ENCODE results near the gene CES1.
"Not testable (repeated sequence)": the region's sequence is repeated elsewhere in the genome, so short reads cannot be mapped to it uniquely, and the experiment has no call there.

The CES1 gene

DNA sequence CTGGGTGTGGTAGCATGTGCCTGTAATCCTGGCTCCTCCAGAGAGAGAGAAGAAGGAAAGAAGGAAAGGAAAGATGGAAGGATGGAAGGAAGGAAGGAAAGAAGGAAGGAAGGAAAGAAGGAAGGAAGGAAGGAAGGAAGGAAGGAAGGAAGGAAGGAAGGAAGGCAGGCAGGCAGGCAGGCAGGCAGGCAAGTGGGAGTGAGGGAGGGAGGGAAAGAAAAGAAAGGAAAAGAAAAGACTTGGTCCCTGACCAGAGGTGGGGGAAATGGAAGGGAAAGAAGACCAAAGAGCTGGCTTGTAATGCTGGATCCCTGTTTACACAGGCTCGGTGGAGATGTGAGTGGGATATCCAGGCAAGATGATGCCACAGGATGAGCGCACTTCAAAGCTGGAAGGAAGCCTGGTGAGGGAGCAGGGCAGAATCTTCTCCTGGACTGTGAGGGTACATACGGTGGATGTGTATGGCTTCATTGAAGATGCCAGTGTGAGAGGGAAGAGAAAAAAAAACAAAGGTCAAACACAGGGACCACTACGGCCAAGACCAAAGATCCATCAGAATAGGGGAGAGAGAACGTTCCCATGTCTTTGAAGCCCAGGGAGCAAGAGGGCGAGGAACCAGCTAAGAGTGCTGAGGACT is 2.1 kb downstream of the CES1 start:
- no peak for DNase-seq

DNA sequence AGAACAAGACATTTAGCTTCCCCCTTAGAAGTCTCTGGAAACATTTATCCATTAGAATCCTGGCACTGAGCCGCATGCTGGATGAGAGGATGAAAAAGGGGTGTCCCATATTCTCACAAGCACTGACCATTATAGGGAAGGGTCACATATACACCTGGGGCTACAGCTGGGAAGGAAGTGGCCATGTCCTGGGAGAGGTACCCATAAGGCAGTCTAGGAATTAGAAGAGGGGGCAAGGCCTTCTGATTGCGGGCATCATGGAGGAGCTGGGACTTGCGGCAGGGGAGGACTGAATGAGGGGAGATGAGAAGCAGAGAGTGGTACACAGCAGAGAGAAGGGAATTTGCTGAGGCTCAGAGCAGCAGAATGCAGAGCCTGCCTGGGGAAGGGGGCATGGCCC is 3.7 kb downstream of the CES1 start:
- not testable (repeated sequence) for DNase-seq

DNA sequence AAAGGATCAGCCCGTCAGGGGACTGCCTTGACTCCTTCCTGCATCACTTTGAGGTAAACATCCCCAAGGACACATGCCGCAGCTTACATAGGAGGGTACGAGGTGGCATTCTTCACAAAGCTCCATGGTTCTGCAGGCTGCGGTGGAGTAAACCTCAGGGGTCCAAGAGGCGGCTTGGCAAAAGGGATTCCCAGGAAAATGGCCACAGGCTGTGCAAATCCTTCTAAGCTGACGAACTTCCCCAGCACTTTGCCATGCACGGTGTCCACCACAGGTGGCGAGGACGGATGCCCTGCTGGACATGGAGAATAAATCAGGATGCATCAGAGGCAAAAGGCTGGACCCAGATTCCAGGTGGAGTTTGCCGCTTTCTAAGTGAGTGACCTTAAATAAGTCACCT is 4.2 kb downstream of the CES1 start:
- no peak for DNase-seq

DNA sequence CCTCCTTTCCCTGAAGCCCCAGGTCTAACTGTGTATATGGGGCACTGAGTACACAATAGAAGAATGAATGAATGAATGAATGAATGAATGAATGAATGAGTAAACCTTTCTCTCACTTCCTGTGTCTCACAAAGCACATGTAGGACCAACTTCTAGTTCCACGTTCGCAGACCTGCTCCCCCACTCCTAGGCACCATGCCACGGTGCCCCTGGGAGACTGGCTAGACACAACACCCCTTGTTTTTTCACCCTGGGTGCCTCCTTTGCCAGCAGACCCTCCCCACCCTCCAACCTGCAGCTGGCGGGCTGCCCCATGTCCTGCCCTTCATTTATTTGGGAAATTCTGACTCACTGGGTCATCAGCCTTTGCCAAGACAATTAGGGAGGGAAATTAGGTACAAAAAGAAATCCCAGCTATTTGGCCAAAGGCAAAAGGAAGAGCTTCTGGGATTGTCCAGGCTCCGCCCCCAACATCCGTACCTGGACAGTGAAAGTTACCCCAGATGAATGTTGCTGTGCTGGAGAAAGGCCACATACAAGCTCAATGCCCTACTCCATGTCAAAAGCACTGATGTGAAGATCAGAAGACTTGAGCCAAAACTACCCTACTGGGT is 7.7 kb downstream of the CES1 start:
- no peak for DNase-seq

GRCh38 chr16:55824473-55825000 is 8.4 kb downstream of the CES1 start:
- no peak for DNase-seq

DNA sequence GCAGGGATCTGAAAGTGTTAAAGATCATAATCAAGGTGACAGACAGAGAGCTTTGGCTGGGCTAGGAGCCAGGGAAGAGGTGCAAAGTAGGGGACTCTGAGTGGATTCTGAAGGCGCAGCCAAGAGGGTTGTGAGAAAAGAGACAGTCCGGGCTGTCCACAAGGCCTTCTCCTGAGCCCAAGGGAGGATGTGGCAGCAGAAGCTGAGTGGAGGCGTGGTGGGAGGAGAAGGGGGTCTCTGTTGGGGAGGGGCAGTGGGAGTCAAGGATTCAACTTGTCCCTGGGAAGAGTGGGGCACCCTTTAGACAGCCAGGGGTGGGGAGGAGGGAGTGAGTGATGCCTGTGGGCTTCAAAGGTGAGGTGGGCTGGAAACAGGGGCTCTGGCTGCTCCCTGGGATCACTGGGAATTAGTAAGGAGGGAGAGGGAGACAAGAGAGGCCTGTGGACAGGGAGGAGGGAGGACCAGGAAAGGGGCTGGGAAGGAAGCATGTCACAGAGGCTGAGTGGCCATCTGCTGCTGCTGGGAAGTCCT is 10.6 kb downstream of the CES1 start:
- DNase-seq, result no peak

DNA sequence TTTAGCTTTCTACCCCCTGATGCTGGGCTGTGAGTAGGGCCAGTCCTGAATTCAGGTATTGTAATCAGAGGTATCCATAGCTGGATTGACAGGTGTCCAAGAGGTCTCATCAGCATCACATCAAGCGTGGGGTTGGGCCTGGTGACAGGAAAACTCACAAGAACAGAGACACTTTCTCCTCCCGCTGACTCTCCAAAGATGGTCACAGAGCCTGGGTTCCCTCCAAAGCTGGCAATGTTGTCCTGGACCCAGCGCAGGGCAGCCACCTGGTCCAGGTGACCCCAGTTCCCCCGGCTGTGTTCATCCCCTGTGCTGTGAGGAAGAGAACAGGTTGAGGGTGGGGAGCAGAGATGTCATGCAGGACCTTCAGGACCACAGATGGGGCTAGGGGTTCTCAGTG is 11.7 kb downstream of the CES1 start:
- DNase-seq, result no peak

- no peak for DNase-seq
Measured at GRCh38 chr16:55820615-55821014, 12.3 kb downstream of the CES1 start.

GRCh38 chr16:55817236-55817912 is 15.5 kb downstream of the CES1 start:
- DNase-seq, result no peak

DNA sequence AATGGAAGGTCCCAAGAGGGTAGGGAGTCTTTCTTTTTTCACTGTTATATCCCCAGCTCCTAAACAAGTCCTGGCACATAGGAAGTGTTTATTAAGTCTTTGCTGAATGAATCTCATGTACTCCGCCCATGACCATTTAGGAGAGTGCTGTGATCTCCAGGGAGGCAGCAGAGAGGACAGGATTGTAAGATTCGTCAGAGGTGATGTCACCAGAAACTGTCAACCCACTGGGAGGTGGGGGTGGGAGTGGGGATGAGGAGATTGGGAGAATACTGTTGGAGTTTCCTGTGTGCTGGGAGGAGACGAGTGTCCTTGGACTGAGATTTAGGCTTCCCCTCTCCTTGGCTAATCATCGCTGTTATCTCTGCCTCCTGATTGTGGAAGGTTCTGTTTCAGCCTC is 16.7 kb downstream of the CES1 start:
- DNase-seq, result not testable (repeated sequence)

DNA sequence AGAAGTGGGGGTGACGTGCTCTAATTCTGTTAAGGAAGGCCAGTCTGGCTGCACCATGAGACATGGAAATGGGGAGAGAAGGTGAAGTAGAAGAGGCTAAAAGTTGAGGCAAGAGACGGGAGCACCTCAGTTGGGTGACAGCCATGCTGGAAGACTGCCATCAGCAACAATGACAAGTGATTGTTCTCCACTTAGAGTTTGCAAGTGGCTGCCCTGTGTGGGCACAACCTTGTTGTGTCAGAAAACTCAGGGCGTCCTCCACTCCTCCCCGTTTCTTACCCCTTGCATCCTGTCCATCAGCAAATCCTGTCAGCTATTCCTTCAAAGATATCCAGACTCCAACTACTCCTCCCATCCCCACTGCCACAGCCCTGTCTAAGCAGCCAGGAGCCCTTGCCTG is 17.6 kb downstream of the CES1 start:
- DNase-seq, result no peak

- not testable (repeated sequence) for DNase-seq
Measured at GRCh38 chr16:55814174-55814573, 18.7 kb downstream of the CES1 start.

DNA sequence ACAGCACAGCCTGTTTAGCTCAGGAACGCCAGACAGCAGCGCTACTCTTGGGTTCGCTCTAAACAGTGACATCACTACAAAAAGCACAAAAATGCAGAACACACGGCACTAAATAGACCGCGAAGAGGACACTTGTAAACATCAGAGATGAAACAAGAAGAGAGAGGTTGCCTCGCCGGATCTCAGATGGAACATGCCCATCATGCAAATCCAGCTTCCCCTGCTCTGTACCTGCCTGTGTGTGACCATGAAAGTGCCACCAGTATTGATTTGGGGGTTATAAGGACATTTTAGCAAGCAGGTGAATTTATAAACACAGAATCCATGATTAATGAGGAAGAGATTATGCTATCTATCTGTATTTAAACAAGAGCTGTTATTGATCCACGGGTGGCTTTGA is 19.2 kb downstream of the CES1 start:
- DNase-seq, result not testable (repeated sequence)

DNA sequence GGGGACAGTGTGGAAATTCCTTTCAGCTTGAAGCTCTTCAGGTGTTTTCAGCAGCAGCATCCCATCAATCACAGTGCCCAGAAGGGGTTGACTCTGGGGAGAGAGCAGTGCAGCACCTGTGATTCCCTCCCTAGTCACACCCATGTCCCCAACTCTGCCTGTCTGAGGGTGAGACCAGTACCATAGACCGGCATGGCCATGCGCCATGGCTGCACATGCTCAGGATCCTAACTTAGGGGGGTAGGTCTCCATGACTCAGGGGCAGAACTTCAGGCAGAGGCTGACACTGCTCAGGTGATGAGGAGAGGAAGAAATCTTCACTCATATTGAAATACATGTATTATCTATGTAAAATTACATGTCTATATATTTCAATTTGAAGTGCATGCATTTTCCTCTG is 19.9 kb downstream of the CES1 start:
- DNase-seq, result no peak

- no peak for DNase-seq
Measured at GRCh38 chr16:55811811-55812210, 21.1 kb downstream of the CES1 start.

DNA sequence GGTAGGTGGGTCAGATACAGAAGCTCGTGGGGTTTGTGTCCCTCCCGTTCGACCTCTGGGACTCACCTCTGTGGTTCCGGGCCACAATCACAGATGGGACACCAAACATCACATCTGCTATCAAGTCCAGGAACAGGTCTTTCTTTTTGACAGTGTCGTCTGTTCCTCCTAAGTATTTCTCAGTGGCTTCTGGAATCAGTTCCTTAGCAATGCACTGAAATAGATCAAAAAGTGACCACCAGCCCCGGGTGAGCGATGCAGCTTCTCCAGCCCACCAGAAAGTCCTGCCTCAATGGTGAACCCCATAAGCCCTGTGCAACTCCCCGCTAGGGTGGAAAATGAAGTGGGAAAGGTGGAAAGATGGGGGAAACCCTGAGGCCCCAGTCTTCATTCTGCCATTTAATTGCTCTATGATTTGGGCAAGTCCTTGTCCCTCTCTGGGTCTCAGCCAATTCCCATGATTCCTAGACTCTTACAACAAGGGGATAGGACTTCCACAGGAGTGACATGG is 22.4 kb downstream of the CES1 start:
- no peak for DNase-seq

DNA sequence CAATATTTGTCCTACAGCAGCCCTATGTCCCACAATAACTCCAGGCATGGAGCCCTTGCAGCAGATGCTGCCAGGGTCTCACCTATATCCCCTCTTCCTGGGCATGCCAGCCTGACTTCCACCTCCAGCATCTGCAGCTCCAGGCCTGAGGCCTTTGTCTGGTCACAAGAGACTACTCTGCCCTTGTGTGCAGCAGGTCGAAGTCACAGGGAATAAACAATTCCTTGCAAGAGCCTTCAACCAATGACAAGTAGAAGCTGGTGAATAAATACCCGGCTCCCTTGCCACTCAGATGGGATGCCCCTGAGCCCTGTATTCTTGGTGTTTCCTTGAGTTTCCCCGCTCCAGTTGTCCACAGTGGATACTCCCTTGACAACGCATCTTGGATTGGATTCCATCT is 23.0 kb downstream of the CES1 start:
- DNase-seq, result no peak

DNA sequence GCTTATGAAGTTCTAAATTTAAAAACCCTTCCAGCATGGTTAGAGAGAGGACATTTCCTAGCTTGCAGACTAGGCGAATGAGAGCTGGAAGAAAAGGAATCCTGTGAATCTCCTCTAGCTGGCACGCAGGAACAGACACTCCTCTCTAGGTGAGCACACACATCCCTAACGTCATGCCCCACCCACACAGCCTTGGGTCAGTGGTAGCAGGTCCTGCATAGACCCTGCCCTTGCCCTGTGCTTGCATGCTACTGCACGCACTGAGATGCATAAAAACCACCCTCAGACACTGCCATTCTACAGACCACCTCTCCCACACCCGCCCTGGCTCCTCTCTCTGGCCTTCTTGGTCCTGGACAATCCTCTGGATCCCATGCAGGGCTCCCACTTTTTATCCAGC is 23.5 kb downstream of the CES1 start:
- no peak for DNase-seq

DNA sequence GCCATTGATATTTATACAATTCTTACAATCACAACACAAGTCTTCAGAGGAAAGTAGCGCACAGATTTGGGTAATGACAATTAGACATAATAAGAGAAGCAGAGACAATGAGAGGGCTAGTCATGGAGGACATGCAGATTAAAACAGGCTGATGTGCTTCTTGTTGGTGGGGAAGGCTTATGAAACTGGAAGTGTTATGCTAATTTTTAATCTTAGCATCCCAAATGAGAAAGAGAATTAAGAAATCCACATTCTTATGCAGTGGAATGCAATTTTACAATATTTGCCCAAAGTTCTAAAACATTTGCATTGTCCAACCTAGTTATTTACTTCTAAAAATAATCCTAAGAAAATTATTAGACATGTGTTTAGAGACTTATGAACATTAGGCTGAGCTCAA is 24.6 kb downstream of the CES1 start:
- not testable (repeated sequence) for DNase-seq

DNA sequence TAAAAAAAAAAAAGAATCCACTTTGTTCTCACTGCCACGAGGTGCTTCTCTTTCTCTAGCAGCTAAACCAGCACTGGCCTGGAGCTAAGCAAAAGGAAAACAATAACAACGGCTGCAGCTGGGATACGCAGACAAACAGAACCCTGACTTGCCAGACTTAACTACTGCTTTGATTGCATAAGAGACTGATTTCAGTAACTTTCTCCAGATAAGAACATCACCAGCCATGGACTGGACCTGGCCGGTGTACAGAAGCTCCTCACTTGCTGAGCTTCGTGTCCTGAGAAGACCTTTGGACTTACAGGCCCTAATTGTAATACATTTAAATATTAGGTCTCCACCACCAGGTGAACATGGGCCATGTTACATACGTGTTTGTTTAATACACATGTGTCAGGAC is 27.8 kb downstream of the CES1 start:
- not testable (repeated sequence) for DNase-seq

- DNase-seq, result not testable (repeated sequence)
Measured at GRCh38 chr16:55803681-55804080, 29.2 kb downstream of the CES1 start.

- DNase-seq, result not testable (repeated sequence)
Measured at GRCh38 chr16:55792934-55793374, 39.9 kb downstream of the CES1 start.

DNA sequence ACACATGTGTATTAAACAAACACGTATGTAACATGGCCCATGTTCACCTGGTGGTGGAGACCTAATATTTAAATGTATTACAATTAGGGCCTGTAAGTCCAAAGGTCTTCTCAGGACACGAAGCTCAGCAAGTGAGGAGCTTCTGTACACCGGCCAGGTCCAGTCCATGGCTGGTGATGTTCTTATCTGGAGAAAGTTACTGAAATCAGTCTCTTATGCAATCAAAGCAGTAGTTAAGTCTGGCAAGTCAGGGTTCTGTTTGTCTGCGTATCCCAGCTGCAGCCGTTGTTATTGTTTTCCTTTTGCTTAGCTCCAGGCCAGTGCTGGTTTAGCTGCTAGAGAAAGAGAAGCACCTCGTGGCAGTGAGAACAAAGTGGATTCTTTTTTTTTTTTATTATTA is 41.4 kb downstream of the CES1 start:
- not testable (repeated sequence) for DNase-seq

GRCh38 chr16:55790240-55790639 is 42.7 kb downstream of the CES1 start:
- not testable (repeated sequence) for DNase-seq

Measured in fibroblast of skin of right biceps (primary cell).